ENCODE measurements around the gene SPTLC3.
A peak's percentile ranks its signal among the peaks of the same experiment; 100 is the strongest.

SPTLC3 gene

DNA sequence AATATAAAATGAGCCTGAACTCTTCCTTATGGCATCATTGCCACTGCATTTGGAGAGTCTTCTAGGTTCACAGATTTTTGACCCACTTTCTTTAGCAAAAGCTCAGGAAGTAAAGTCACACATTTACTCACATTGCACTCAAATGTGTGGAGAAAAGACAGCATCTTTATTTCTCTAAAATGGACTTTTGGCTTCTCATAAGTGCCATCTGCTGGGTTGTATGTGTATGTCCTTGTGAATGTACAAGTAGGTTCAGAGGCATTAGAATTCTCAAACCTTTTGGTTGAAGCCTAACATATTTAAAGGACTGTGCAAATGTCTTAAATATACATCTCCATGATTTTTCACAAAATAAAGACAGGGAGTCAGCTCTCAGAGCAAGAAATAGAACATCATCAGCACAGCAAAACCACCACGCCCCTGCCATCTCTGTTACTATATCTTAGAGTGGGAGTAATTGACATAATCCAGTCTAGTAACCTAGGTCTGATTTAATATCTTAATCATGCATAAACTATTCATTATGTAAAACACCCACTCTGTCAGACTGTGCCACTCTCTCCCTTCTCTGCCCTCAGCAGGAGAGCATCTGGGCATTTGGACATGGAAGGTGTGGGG is 42.2 kb upstream of the SPTLC3 start:
- TF ChIP-seq, protein P1, sequence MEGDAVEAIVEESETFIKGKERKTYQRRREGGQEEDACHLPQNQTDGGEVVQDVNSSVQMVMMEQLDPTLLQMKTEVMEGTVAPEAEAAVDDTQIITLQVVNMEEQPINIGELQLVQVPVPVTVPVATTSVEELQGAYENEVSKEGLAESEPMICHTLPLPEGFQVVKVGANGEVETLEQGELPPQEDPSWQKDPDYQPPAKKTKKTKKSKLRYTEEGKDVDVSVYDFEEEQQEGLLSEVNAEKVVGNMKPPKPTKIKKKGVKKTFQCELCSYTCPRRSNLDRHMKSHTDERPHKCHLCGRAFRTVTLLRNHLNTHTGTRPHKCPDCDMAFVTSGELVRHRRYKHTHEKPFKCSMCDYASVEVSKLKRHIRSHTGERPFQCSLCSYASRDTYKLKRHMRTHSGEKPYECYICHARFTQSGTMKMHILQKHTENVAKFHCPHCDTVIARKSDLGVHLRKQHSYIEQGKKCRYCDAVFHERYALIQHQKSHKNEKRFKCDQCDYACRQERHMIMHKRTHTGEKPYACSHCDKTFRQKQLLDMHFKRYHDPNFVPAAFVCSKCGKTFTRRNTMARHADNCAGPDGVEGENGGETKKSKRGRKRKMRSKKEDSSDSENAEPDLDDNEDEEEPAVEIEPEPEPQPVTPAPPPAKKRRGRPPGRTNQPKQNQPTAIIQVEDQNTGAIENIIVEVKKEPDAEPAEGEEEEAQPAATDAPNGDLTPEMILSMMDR (conservative IDR thresholded peaks at IDR 0.05; ENCODE audit: control insufficient read depth, insufficient read depth, low read depth, low read length), result peak; percentile 54
- peak; percentile 63 for DNase-seq (ENCODE audit: low read depth)
- H3K4me3 ChIP-seq (ENCODE audit: control insufficient read depth, low read depth, low read length), result no peak overlapping the region

DNA sequence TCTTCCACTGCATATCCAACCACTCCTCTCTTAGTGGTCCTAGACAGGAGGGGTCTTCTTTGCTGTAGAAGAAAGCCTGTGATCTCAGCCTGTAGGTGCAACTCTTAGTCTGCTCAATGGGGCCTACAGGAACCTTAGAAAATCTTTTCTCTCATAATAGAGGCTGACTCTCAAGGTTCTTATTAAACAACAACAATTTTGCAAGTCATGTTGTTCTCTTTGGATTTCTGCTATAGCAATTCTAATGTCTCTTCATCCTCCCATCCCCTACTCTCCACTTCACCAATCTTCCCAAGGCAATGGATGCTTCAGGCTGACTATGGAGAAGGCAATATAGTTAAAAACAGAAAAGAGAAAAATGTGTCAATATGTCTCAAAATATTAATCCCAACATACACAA is 40.8 kb upstream of the SPTLC3 start:
- TF ChIP-seq, protein P1 (conservative IDR thresholded peaks at IDR 0.05; ENCODE audit: control insufficient read depth, insufficient read depth, low read depth, low read length), result no peak
- no peak overlapping the region for H3K4me3 ChIP-seq (ENCODE audit: control insufficient read depth, low read depth, low read length)
- no peak for DNase-seq (ENCODE audit: low read depth)

DNA sequence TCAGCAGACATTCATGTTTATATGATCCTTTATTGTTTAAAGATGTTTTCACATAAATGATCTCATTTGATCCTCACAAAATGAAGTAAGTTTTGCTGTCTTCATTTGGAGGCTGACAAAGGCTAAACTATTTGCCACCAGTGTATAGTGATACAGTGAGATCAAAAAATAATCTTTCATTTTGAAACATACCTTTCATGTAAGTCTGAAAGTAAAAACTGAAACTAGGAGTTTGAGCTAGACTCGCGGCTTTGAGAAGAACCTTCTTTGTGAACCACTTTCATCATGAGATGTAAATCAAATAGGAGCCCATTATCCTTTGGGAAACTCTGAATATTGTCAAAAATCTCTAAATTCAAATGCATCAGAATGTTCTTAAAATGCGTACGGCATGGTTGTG is 40.3 kb upstream of the SPTLC3 start:
- no peak for DNase-seq (ENCODE audit: low read depth)
- H3K4me3 ChIP-seq (ENCODE audit: control insufficient read depth, low read depth, low read length), result no peak overlapping the region
- TF ChIP-seq, protein P1 (conservative IDR thresholded peaks at IDR 0.05; ENCODE audit: control insufficient read depth, insufficient read depth, low read depth, low read length), result no peak

DNA sequence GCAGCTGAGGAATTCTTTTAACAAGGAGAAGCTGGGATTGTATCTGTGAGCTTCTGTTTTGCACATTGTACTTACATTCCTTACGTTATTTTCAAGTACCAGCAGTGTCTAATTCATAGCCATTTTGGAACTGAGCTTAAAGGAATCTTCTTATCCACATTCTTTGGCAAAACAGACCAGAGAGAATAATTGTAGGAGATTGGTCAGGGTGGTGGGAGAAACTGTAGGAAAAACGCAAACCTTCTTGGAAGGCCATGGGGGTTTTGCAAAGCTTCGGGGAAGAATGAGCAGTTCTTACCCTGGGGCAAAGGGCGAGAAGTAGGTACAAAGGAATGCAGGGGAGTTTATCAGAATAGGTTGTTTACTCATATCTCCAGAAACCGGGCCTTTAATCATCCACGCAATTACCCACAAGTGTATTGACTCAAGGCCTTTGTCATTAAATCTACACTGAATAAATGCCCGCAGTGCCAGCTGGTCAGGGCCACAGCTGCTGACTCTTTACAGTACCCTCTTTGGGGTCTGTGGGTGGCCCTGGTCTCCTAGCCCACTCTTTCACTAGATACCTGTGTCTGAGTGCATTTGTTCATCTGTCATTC is 39.6 kb upstream of the SPTLC3 start:
- DNase-seq (ENCODE audit: low read depth), result no peak
- TF ChIP-seq, protein P1 (conservative IDR thresholded peaks at IDR 0.05; ENCODE audit: control insufficient read depth, insufficient read depth, low read depth, low read length), result no peak
- H3K4me3 ChIP-seq (ENCODE audit: control insufficient read depth, low read depth, low read length), result no peak overlapping the region

DNA sequence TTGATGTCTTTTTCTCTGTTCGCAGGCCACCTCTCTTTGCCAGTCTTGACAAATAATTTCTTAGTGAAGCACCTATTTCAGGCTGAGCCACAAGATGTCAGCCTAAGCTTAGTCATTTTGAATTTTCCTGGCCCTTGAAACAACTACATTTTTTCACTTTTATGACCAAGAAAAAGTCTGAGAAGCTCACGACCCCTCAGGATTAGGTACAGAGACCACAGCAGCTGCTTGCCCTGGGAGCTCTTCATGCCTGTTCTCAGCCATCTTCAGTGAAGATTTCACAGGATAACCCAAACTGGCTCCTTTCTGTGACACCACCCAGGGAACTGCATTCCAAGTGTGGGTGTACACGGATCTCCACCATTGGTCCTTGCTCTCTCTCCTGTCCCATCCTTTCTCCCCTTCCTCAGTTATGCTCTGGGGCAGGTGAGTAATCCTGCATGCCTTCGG is 38.4 kb upstream of the SPTLC3 start:
- no peak overlapping the region for H3K4me3 ChIP-seq (ENCODE audit: control insufficient read depth, low read depth, low read length)
- TF ChIP-seq, protein P1 (conservative IDR thresholded peaks at IDR 0.05; ENCODE audit: control insufficient read depth, insufficient read depth, low read depth, low read length), result peak; percentile 62
- peak; percentile 60 for DNase-seq (ENCODE audit: low read depth)

DNA sequence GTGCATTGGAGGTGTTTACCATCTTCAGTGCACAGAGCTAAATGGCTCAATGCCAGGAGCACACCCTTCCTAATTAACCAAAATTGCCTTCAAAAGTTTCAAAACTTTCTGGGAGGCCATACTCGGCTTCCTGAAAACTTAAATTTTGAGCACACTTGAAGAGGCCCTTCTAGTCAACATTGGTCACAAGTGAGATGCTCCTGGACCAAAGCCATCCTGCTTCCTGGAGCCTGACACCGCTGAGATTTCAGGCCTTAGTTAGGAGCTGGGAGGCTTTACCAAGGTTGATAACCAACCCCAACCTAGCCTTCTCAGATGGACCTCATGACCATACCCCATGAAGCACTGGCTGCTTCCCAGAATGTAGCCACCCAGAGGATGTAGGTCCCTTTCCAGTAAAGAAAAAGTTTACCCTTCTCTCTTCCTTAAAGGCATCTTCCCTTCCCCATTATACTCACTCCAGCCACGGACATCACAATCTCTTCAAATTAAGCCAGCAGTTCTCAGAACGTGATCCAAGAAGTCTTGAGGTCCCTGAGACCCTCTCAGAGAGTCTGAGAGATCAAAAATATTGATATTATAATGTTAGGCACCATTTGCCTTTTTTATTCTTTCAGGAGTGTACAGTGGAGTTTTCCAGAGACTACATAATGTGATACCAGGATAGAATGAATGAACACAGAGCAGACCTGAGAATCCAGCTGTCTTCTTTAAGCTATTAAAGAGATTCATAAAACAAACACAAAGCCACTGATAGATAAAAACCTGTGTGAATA is 32.8 kb upstream of the SPTLC3 start:
- H3K4me3 ChIP-seq (ENCODE audit: control insufficient read depth, low read depth, low read length), result no peak overlapping the region
- DNase-seq (ENCODE audit: low read depth), result no peak
- TF ChIP-seq, protein P1 (conservative IDR thresholded peaks at IDR 0.05; ENCODE audit: control insufficient read depth, insufficient read depth, low read depth, low read length), result no peak

All from fibroblast of mammary gland (primary cell).